Kidney (tissue), 14 donors: ENCODE data around the gene ST3GAL6. TPM values are rescaled to one million over a fixed set of nuclear protein-coding genes. Genes with fewer than 3 reads are reported as not detected.
A peak's percentile ranks its signal among the peaks of the same experiment; 100 is the strongest.

ENCODE experiments used
- DNase-seq, 5 donors: peaks; one replicate each; pipeline ENCODE4 v3.0.0-alpha.2; 2013 to 2020
- FAIRE-seq: peaks from 2 replicates; lab custom pipeline; 2012; peaks lifted over from hg19 to GRCh38; lab: Jason Lieb, UNC
- H3K27ac ChIP-seq, 2 donors: one replicate each; pipeline ENCODE4 v1.7.0; 2013; ENCODE audit warnings: low read depth in 2 of 2, low read length in 2 of 2, inconsistent platforms in 1 of 2
- H3K27me3 ChIP-seq: one replicate; pipeline ENCODE4 v1.7.1; 2013; ENCODE audit warnings: low read length, inconsistent platforms; ENCODE audit not compliant: control insufficient read depth, insufficient read depth
- H3K36me3 ChIP-seq, 3 donors: one replicate each; pipeline versions ENCODE4 v1.7.0 to v1.7.1; 2013; ENCODE audit warnings: low read length in 3 of 3, control low read depth in 1 of 3, inconsistent platforms in 1 of 3; ENCODE audit not compliant: insufficient read depth in 3 of 3, control insufficient read depth in 2 of 3
- H3K4me1 ChIP-seq, 3 donors: one replicate each; pipeline versions ENCODE4 v1.7.0 to v1.7.1; 2013; ENCODE audit warnings: low read length in 3 of 3, inconsistent platforms in 1 of 3, low read depth in 1 of 3; ENCODE audit not compliant: control insufficient read depth in 2 of 3, insufficient read depth in 2 of 3
- H3K4me3 ChIP-seq, 3 donors: one replicate each; pipeline versions ENCODE4 v1.7.0 to v1.8.1; 2013; ENCODE audit warnings: low read length in 3 of 3, control low read depth in 1 of 3, inconsistent platforms in 1 of 3
- H3K9ac ChIP-seq, 3 donors: one replicate each; pipeline versions ENCODE4 v1.7.0 to v1.7.1; 2013; ENCODE audit warnings: low read length in 3 of 3, control low read depth in 1 of 3, inconsistent platforms in 1 of 3
- H3K9me3 ChIP-seq, 3 donors: one replicate each; pipeline versions ENCODE4 v1.7.0 to v1.7.1; 2013; ENCODE audit warnings: low read length in 3 of 3, control low read depth in 1 of 3, inconsistent platforms in 1 of 3; ENCODE audit not compliant: control insufficient read depth in 2 of 3, insufficient read depth in 1 of 3
- CTCF ChIP-seq: IDR thresholded peaks from 3 replicates; pipeline ENCODE4 v1.5.1; 2012; ENCODE audit warnings: mild to moderate bottlenecking, moderate library complexity, borderline replicate concordance; ENCODE audit not compliant: insufficient read depth; ENCODE audit errors: extremely low read depth
- intact Hi-C: fragments of 100-400 bp; cut with DNase I; formaldehyde crosslinking; loops from one replicate; pipeline ENCODE4 v1.11.1; 2022
- polyA plus RNA-seq: library from polyadenylated mRNA; stranded (reverse); fragments of 350-450 nt; fragmentation: Illumina TruSeq; extraction: RNeasy Lipid Tissue Mini Kit (QIAGEN cat#74804); gene quantifications from one replicate; pipeline ENCODE4 v1.2.3, GENCODE V29; 2014; ENCODE audit warnings: low read depth, low replicate concordance; ENCODE audit not compliant: insufficient read depth
- total RNA-seq: library from RNA; stranded (reverse); fragmentation: NEBNext Ultra II Directional; extraction: Animal tissue kit (Norgen Biotek cat#: 25700); gene quantifications from one replicate; pipeline ENCODE4 v1.2.1, GENCODE V29; 2021
- donor health status: control.
- donor health status: control.
- donor health status: control.
- donor health status: control.
- donor health status: control.
- donor health status: DM: yes; HTN: yes; CAD: no.
- donor health status: Normal renal cell carcinoma (clear cell type).

Gene ST3GAL6
- total and polyA plus RNA-seq, 2 donors from 2014 or later, result 10.7 to 20.8 TPM

GRCh38 chr3:98812851-98813374 lies 49.8 kb downstream of the ST3GAL6 start:
- DNase-seq, result peak in 2 of 5 donors; percentile 37 to 53
- FAIRE-seq, result peak; percentile 98
- H3K27me3 ChIP-seq, result no peaks in the 10 kb centered on the region
- no peak overlapping the region for H3K9ac ChIP-seq
- H3K36me3 ChIP-seq, result peaks cover 0 to 4% (median 2%) of the 10 kb centered on the region in 3 donors
- intact Hi-C loops, result loop anchor here (5.0 kb wide), 1 partner anchor 216 kb away; no protein-coding TSS in a partner anchor
- TF ChIP-seq CTCF, result peak; percentile 61
- H3K4me1 ChIP-seq, result no peaks in the 10 kb centered on the region
- no peak overlapping the region for H3K4me3 ChIP-seq
- H3K27ac ChIP-seq, result no peak overlapping the region
- no peaks in the 10 kb centered on the region for H3K9me3 ChIP-seq

- FAIRE-seq, result no peak
- Histone ChIP-seq H3K9ac (no peak overlapping the region), H3K4me3 (no peak overlapping the region), H3K4me1 (no peaks in the 10 kb centered on the region), H3K27me3 (no peaks in the 10 kb centered on the region), H3K36me3 (peaks cover 0 to 4% (median 0%) of the 10 kb centered on the region in 3 donors), H3K27ac (no peak overlapping the region), H3K9me3 (no peaks in the 10 kb centered on the region)
- intact Hi-C loops, result loop anchor here (5.0 kb wide), 2 partner anchors 177 to 218 kb away; no protein-coding TSS in a partner anchor
- no peak for DNase-seq
- TF ChIP-seq CTCF, result no peak
Measured at GRCh38 chr3:98814817-98815420, 51.8 kb downstream of the ST3GAL6 start.

- no peak overlapping the region for H3K4me3 ChIP-seq
- no peaks in the 10 kb centered on the region for H3K36me3 ChIP-seq
- TF ChIP-seq CTCF, result peak; percentile 58
- no peaks in the 10 kb centered on the region for H3K4me1 ChIP-seq
- H3K9me3 ChIP-seq, result no peaks in the 10 kb centered on the region
- peak; percentile 98 for FAIRE-seq
- H3K27ac ChIP-seq, result no peak overlapping the region
- no peaks in the 10 kb centered on the region for H3K27me3 ChIP-seq
- peak in 2 of 5 donors; percentile 65 to 71 for DNase-seq
- intact Hi-C loops, result loop anchor here (5.0 kb wide), 1 partner anchor 175 kb away; no protein-coding TSS in a partner anchor
- H3K9ac ChIP-seq, result no peak overlapping the region
Measured at GRCh38 chr3:98817547-98818041, 54.5 kb downstream of the ST3GAL6 start.
